ENCODE data around the gene UBE4A. TPM values are rescaled to one million over a fixed set of nuclear protein-coding genes. Genes with fewer than 3 reads are reported as not detected.
A peak's percentile ranks its signal among the peaks of the same experiment; 100 is the strongest.

The UBE4A gene
- total and polyA plus RNA-seq, 2 donors (not counting 1 experiment from before 2014, with no cell fraction given): 21.8 to 37.0 TPM

- Histone ChIP-seq H3K9ac (ENCODE audit: insufficient read depth, low read length) (peak overlapping the region; percentile 51), H3K4me3 (replicated peaks in 1 of 4; ENCODE audit: control extremely low read depth in 1 of 4, insufficient read depth in 1 of 4, low read depth in 3 of 4, low read length in 4 of 4) (peak overlapping the region; percentile 53 to 90 (median 80)), H2AFZ (ENCODE audit: low read length) (peak overlapping the region; percentile 93), H4K20me1 (ENCODE audit: control insufficient read depth, extremely low read depth, insufficient read depth, low read length) (peaks cover 7% of the 10 kb centered on the region), H3K4me2 (ENCODE audit: extremely low read depth, insufficient read depth, low read length) (peak overlapping the region; percentile 100), H3K9me3 (ENCODE audit: control insufficient read depth, insufficient read depth, low read depth, low read length) (no peaks in the 10 kb centered on the region), H3K4me1 (ENCODE audit: control insufficient read depth, extremely low read depth, insufficient read depth, low read length) (peaks cover 10% of the 10 kb centered on the region), H3K79me2 (ENCODE audit: control insufficient read depth, insufficient read depth, low read length) (peaks cover 39% of the 10 kb centered on the region), H3K27me3 (ENCODE audit: control insufficient read depth, insufficient read depth, low read length) (no peaks in the 10 kb centered on the region), H3K36me3 (ENCODE audit: control insufficient read depth, insufficient read depth, low read length) (no peaks in the 10 kb centered on the region), H3K27ac (ENCODE audit: insufficient read depth, low read length) (peak overlapping the region; percentile 35)
- peak; percentile 37 to 53 for DNase-seq (ENCODE audit: low read depth in 2 of 2)
- TF ChIP-seq, protein P1, sequence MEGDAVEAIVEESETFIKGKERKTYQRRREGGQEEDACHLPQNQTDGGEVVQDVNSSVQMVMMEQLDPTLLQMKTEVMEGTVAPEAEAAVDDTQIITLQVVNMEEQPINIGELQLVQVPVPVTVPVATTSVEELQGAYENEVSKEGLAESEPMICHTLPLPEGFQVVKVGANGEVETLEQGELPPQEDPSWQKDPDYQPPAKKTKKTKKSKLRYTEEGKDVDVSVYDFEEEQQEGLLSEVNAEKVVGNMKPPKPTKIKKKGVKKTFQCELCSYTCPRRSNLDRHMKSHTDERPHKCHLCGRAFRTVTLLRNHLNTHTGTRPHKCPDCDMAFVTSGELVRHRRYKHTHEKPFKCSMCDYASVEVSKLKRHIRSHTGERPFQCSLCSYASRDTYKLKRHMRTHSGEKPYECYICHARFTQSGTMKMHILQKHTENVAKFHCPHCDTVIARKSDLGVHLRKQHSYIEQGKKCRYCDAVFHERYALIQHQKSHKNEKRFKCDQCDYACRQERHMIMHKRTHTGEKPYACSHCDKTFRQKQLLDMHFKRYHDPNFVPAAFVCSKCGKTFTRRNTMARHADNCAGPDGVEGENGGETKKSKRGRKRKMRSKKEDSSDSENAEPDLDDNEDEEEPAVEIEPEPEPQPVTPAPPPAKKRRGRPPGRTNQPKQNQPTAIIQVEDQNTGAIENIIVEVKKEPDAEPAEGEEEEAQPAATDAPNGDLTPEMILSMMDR (conservative IDR thresholded peaks at IDR 0.05 in 1 of 2, IDR thresholded peaks at IDR 0.05 in 1 of 2; ENCODE audit: low read depth in 1 of 2, low read length in 2 of 2): no peak
- TF ChIP-seq EZH2 (IDR thresholded peaks at IDR 0.05; ENCODE audit: low read length, missing control alignments): no peak
These were observed 76.0 kb downstream of the UBE4A start for GRCh38 chr11:118435290-118435892.

- no peaks in the 10 kb centered on the region for H3K9me3 ChIP-seq (ENCODE audit: control insufficient read depth, insufficient read depth, low read depth, low read length)
- H3K36me3 ChIP-seq (ENCODE audit: control insufficient read depth, insufficient read depth, low read length): no peaks in the 10 kb centered on the region
- TF ChIP-seq EZH2 (IDR thresholded peaks at IDR 0.05; ENCODE audit: low read length, missing control alignments): no peak
- TF ChIP-seq, protein P1 (conservative IDR thresholded peaks at IDR 0.05 in 1 of 2, IDR thresholded peaks at IDR 0.05 in 1 of 2; ENCODE audit: low read depth in 1 of 2, low read length in 2 of 2): no peak
- H3K4me1 ChIP-seq (ENCODE audit: control insufficient read depth, extremely low read depth, insufficient read depth, low read length): peaks cover 10% of the 10 kb centered on the region
- H3K9ac ChIP-seq (ENCODE audit: insufficient read depth, low read length): peak within 1 kb of the TSS; percentile 87
- H3K79me2 ChIP-seq (ENCODE audit: control insufficient read depth, insufficient read depth, low read length): peaks cover 45% of the 10 kb centered on the region
- H3K27me3 ChIP-seq (ENCODE audit: control insufficient read depth, insufficient read depth, low read length): no peaks in the 10 kb centered on the region
- H2AFZ ChIP-seq (ENCODE audit: low read length): peak within 1 kb of the TSS; percentile 93
- H4K20me1 ChIP-seq (ENCODE audit: control insufficient read depth, extremely low read depth, insufficient read depth, low read length): peaks cover 7% of the 10 kb centered on the region
- H3K4me3 ChIP-seq (replicated peaks in 1 of 4; ENCODE audit: control extremely low read depth in 1 of 4, insufficient read depth in 1 of 4, low read depth in 3 of 4, low read length in 4 of 4): peak within 1 kb of the TSS; percentile 69 to 91 (median 88)
- H3K4me2 ChIP-seq (ENCODE audit: extremely low read depth, insufficient read depth, low read length): peak within 1 kb of the TSS; percentile 100
- DNase-seq (ENCODE audit: low read depth in 2 of 2): peak; percentile 97 to 98
- peak within 1 kb of the TSS; percentile 79 for H3K27ac ChIP-seq (ENCODE audit: insufficient read depth, low read length)
These were observed 76.7 kb downstream of the UBE4A start, which contains the start of gene KMT2A for GRCh38 chr11:118435893-118436624. Gene KMT2A, plus strand, starts transcription at chr11:118436492. Its CDS starts 21 bp downstream, at chr11:118436513.

DNA sequence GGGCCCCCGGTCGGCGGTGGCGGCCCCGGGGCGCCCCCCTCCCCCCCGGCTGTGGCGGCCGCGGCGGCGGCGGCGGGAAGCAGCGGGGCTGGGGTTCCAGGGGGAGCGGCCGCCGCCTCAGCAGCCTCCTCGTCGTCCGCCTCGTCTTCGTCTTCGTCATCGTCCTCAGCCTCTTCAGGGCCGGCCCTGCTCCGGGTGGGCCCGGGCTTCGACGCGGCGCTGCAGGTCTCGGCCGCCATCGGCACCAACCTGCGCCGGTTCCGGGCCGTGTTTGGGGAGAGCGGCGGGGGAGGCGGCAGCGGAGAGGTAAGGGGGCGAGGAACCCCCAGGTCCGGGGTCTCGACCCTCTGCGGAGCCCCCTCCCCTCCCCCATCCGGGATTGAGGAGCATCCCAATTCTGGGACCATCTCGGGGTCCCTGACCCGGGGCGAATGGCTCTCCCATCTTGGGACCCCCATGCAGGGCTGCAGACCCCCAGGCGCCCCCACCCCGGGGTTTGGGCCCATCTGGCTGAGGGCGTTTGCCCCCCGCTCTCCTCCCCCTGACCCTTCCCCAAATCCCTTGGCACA is 77.3 kb downstream of the UBE4A start:
- Histone ChIP-seq H3K36me3 (ENCODE audit: control insufficient read depth, insufficient read depth, low read length) (no peaks in the 10 kb centered on the region), H2AFZ (ENCODE audit: low read length) (no peak overlapping the region)

More for the DNA sequence above, 77.3 kb downstream of the UBE4A start:
- TF ChIP-seq, protein P1 (conservative IDR thresholded peaks at IDR 0.05 in 1 of 2, IDR thresholded peaks at IDR 0.05 in 1 of 2; ENCODE audit: low read depth in 1 of 2, low read length in 2 of 2): no peak
- TF ChIP-seq EZH2 (IDR thresholded peaks at IDR 0.05; ENCODE audit: low read length, missing control alignments): no peak
- Histone ChIP-seq H4K20me1 (ENCODE audit: control insufficient read depth, extremely low read depth, insufficient read depth, low read length) (peaks cover 7% of the 10 kb centered on the region), H3K9me3 (ENCODE audit: control insufficient read depth, insufficient read depth, low read depth, low read length) (no peaks in the 10 kb centered on the region), H3K4me2 (ENCODE audit: extremely low read depth, insufficient read depth, low read length) (peak overlapping the region; percentile 28), H3K4me3 (replicated peaks in 1 of 4; ENCODE audit: control extremely low read depth in 1 of 4, insufficient read depth in 1 of 4, low read depth in 3 of 4, low read length in 4 of 4) (peak overlapping the region; percentile 69 to 91 (median 80)), H3K79me2 (ENCODE audit: control insufficient read depth, insufficient read depth, low read length) (peaks cover 52% of the 10 kb centered on the region), H3K27me3 (ENCODE audit: control insufficient read depth, insufficient read depth, low read length) (no peaks in the 10 kb centered on the region), H3K9ac (ENCODE audit: insufficient read depth, low read length) (peak overlapping the region; percentile 87), H3K27ac (ENCODE audit: insufficient read depth, low read length) (peak overlapping the region; percentile 79), H3K4me1 (ENCODE audit: control insufficient read depth, extremely low read depth, insufficient read depth, low read length) (peaks cover 10% of the 10 kb centered on the region)
- DNase-seq (ENCODE audit: low read depth in 2 of 2): peak in 1 of 2 donors; percentile 21

Measured in fibroblast of lung (primary cell).